BJ (cell line): ENCODE results near the gene ST3GAL3. TPM values are rescaled to one million over a fixed set of nuclear protein-coding genes. Genes with fewer than 3 reads are reported as not detected.

Experiments used
- CTCF ChIA-PET: fragments of 350-600 bp; formaldehyde crosslinking; extraction: SDS; loops from one replicate; lab custom pipeline; 2021; ENCODE audit warnings: antibody characterized with exemption, inconsistent platforms; lab: Yijun Ruan, JAX
- POLR2A ChIA-PET: fragments of 300-600 bp; sonication (Branson Sonifier 250); formaldehyde crosslinking; extraction: SDS; loops from one replicate; lab custom pipeline; 2021; ENCODE audit warnings: antibody characterized with exemption; lab: Charles Lee
- DNase-seq: peaks from one replicate; pipeline ENCODE4 v3.0.0-alpha.2; 2011; ENCODE audit warnings: low read depth
- H3K27me3 ChIP-seq: 2 replicates; pipeline ENCODE4 v1.6.0; 2011; ENCODE audit warnings: low read length; ENCODE audit not compliant: control insufficient read depth, insufficient read depth
- H3K36me3 ChIP-seq: 2 replicates; pipeline ENCODE4 v1.5.1; 2011; ENCODE audit warnings: low read length; ENCODE audit not compliant: control insufficient read depth, insufficient read depth
- H3K4me3 ChIP-seq: 2 replicates; pipeline ENCODE4 v1.5.1; 2011; ENCODE audit warnings: low read depth, mild to moderate bottlenecking, control low read depth, low read length
- polyA plus RNA-seq: library from polyadenylated mRNA; depleted of rRNA; stranded (reverse); fragments of >200 nt; gene quantifications from 2 replicates; pipeline ENCODE4 v1.2.3, GENCODE V29; 2011
- TF ChIP-seq, protein P1 (sequence below): IDR thresholded peaks from 2 replicates; pipeline ENCODE4 v1.5.1; 2011; ENCODE audit warnings: low read depth, mild to moderate bottlenecking, control low read depth, inconsistent platforms, low read length, moderate library complexity; ENCODE audit not compliant: insufficient read depth

The ST3GAL3 gene
- polyA plus RNA-seq, 1 experiment, result 24.2 TPM

DNA sequence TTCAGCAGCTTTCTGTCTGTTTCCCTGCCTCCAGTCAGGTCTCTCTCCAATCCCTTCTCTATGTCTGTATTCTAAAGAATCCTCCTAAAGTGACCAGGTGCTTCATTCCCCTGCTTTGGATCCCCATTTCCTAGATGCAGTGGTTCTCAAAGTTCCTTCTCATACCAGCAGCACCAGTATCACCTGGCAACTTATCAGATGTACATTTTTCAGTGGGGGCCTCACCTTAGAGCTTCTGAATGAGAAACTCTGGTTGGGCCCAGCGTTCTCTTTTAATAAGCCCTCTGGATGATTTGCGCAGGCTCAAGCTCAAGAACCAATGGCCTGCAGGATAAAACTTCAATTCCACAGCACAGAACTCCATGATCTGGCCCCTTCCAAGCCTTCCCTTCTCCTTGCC, 200.9 kb downstream of the ST3GAL3 start:
- ChIA-PET CTCF (interaction anchor here (3.2 kb wide), 1 partner anchor 26 kb away, joined by 12 read pairs; the partner anchor contains the start of gene ARTN), POLR2A (interaction anchor here (0.5 kb wide), 1 partner anchor 133 kb away, joined by 3 read pairs; no protein-coding TSS in a partner anchor)
- no peak overlapping the region for H3K4me3 ChIP-seq
- TF ChIP-seq, protein P1, sequence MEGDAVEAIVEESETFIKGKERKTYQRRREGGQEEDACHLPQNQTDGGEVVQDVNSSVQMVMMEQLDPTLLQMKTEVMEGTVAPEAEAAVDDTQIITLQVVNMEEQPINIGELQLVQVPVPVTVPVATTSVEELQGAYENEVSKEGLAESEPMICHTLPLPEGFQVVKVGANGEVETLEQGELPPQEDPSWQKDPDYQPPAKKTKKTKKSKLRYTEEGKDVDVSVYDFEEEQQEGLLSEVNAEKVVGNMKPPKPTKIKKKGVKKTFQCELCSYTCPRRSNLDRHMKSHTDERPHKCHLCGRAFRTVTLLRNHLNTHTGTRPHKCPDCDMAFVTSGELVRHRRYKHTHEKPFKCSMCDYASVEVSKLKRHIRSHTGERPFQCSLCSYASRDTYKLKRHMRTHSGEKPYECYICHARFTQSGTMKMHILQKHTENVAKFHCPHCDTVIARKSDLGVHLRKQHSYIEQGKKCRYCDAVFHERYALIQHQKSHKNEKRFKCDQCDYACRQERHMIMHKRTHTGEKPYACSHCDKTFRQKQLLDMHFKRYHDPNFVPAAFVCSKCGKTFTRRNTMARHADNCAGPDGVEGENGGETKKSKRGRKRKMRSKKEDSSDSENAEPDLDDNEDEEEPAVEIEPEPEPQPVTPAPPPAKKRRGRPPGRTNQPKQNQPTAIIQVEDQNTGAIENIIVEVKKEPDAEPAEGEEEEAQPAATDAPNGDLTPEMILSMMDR, result no peak
- no peaks in the 10 kb centered on the region for H3K36me3 ChIP-seq
- no peak for DNase-seq
- no peaks in the 10 kb centered on the region for H3K27me3 ChIP-seq

DNA sequence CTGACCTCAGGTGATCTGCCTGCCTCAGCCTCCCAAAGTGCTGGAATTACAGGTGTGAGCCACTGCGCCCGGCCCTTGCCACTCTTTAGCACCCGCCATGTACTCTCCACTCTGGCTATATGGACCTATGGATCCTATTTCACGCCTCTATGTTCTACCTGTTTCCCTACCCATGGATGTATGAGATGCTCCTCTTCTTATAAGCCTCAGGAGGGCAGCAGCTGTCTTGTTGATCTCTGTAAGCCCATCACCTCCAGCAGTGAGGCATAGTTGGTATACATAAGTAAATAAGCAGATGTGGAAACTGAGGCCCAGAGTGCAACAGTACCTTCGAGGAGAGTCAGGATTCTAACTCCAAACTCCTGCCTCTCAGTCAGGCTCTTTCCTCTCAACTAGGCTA, 201.5 kb downstream of the ST3GAL3 start:
- Histone ChIP-seq H3K4me3 (no peak overlapping the region), H3K27me3 (no peaks in the 10 kb centered on the region), H3K36me3 (no peaks in the 10 kb centered on the region)
- ChIA-PET CTCF (interaction anchor here (3.2 kb wide), 1 partner anchor 26 kb away, joined by 12 read pairs; the partner anchor contains the start of gene ARTN), POLR2A (no interaction called here)
- TF ChIP-seq, protein P1, result no peak
- no peak for DNase-seq

DNA sequence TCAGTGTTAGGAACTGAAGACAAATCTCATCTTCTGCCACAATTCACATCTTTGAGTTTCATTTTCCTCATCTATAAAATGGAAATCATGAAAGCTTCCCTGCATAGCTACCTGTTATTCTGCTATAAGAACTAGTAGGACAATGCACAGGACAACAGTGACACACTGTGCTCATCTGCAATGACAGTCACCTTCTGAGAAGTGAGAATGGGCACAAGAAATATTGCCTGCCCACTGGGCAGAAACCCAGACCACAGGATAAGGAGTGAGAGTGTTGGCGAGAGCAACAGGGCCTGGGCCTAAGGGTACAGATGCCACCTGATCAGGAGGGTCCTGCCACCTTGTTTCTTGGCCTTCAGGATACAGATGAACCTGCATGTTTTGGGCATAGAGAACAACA, 203.0 kb downstream of the ST3GAL3 start:
- H3K36me3 ChIP-seq, result no peaks in the 10 kb centered on the region
- no peak overlapping the region for H3K4me3 ChIP-seq
- ChIA-PET POLR2A (no interaction called here), CTCF (interaction anchor here (1.0 kb wide), 1 partner anchor 11 kb away, joined by 3 read pairs; no protein-coding TSS in a partner anchor)
- DNase-seq, result no peak
- TF ChIP-seq, protein P1, result no peak
- H3K27me3 ChIP-seq, result no peaks in the 10 kb centered on the region

DNA sequence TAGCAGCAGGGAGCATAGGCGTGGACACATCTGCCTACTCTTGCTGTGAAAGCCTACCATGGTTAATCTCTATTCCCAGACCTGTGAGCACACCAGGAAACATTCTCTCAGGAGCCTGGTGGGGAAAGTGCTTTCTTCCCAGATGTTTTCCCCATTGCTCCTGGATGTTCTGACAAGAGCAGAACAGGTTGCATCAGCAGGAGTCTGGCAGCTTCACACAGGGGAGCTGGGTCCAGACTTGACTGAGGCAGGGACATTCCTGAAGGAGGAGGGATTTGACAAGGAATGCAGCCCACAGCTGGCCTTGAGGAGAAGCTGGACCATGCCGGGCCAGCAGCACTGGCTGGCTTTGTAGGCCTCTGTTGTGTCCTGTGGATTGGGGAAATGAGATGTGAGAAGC, 205.3 kb downstream of the ST3GAL3 start:
- Histone ChIP-seq H3K27me3 (no peaks in the 10 kb centered on the region), H3K4me3 (no peak overlapping the region), H3K36me3 (no peaks in the 10 kb centered on the region)
- ChIA-PET CTCF (interaction anchor here (0.6 to 3.6 kb wide), 9 partner anchors 9 to 149 kb away, joined by 3 to 30 read pairs (median 3); partner anchors contain the start of gene ARTN), POLR2A (no interaction called here)
- TF ChIP-seq, protein P1, result no peak
- DNase-seq, result peak; percentile 47

DNA sequence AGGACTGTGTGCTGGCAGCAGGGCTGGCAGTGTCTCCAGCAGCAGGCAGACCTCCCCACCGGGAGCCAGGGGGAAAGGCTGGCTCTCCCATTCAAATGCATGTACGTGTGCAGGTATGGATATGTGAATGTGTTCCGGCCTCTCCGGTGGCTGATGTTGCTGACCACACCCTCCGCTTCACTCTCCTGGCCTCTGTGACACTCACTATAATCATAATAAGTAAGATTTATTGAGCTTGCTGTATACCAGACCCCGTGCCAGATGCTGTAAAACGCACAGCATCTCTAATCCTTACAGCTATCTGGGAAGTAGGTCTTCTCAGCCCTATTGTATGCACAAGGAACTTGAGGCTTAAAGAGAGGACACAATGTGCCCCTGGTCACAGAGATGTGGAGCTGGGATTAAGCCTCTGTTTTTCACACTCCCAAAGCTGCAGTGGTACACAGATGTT, 205.7 kb downstream of the ST3GAL3 start:
- Histone ChIP-seq H3K27me3 (no peaks in the 10 kb centered on the region), H3K4me3 (no peak overlapping the region), H3K36me3 (no peaks in the 10 kb centered on the region)
- TF ChIP-seq, protein P1, result no peak
- POLR2A ChIA-PET, result no interaction called here
- CTCF ChIA-PET, result interaction anchor here (0.6 to 3.6 kb wide), 6 partner anchors 9 to 149 kb away, joined by 3 to 30 read pairs (median 4); partner anchors contain the start of gene ARTN
- DNase-seq, result no peak
